OCI-LY1 (cell line): ENCODE data around the gene FANCI.

Source experiments
- EZH2 ChIP-seq: fragments of 200-600 bp; sonication (generic), shearing (Covaris generic); IDR thresholded peaks from 2 replicates; pipeline ENCODE4 v1.8.0; 2017; ENCODE audit warnings: borderline replicate concordance, mixed run types, mild to moderate bottlenecking, antibody characterized with exemption, low read length, moderate library complexity, mixed read lengths
- TF ChIP-seq, protein P1 (sequence below): fragments of 200-600 bp; sonication (generic), shearing (Covaris generic); IDR thresholded peaks from 2 replicates; pipeline ENCODE4 v1.5.1; 2017; ENCODE audit warnings: mild to moderate bottlenecking, antibody characterized with exemption, low read length, moderate library complexity, mixed read lengths

DNA sequence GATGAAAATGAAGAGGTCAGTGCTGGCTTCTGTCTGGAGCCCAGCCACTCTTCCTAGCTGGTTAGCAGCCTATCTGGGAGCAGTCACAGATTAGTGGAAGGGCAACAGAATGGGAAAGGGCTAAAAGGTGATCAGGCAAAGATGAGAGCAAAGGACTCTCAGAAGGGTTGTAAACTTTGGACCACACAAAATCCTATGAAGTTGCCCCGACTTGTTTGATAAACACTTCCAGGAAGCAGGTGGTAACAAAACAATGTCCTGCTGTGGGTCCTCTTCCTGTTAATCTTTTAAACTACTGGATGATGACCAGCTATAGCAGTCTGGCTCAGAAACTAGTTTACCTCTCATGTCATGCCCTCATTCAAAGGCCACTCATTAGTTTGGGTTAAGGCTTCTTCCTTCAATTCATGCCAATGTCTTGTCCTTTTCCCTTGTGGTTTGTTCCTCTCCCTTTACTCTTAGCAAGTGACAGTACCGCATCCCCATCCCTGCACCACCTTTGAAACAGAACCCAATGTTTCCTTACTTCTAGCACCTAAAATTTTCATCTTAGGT lies 71.7 kb downstream of the FANCI start:
- TF ChIP-seq, protein P1, sequence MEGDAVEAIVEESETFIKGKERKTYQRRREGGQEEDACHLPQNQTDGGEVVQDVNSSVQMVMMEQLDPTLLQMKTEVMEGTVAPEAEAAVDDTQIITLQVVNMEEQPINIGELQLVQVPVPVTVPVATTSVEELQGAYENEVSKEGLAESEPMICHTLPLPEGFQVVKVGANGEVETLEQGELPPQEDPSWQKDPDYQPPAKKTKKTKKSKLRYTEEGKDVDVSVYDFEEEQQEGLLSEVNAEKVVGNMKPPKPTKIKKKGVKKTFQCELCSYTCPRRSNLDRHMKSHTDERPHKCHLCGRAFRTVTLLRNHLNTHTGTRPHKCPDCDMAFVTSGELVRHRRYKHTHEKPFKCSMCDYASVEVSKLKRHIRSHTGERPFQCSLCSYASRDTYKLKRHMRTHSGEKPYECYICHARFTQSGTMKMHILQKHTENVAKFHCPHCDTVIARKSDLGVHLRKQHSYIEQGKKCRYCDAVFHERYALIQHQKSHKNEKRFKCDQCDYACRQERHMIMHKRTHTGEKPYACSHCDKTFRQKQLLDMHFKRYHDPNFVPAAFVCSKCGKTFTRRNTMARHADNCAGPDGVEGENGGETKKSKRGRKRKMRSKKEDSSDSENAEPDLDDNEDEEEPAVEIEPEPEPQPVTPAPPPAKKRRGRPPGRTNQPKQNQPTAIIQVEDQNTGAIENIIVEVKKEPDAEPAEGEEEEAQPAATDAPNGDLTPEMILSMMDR = no peak
- no peak for TF ChIP-seq EZH2
